ENCODE results near the gene TLCD5.

DNA sequence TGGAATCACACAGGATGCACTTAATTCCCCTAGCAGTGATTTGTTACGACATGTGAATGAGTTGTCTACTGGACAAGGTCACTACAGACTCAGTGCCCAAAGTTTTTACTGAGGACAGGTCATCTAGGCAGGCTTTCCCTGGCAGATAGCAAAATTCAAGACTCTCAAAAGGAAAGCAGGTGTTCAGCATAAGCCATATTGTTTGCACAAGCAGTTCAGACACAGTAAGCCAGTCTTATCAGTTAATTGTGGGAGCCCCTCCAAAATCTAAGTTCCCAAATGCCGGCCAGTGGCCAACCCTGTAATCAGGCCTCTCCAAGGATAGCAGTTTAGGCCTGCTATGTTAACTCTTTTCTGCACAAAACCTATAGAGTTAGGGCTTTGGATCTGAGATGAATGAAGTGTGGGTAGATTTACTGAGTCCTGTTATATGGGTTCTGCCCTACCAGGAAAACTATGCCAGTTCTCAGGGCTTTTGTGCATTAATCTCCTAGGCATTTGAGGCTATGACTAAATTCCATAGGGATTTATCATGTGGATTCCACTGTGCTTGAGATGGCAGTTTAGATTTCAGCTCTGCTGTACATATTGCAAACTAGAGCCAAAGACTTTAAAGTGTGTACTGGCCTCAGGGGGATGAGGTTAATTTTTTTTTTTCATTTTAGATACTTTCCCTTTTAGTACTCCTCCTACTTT lies 6.3 kb downstream of the TLCD5 start:
- TF ChIP-seq, protein P1, sequence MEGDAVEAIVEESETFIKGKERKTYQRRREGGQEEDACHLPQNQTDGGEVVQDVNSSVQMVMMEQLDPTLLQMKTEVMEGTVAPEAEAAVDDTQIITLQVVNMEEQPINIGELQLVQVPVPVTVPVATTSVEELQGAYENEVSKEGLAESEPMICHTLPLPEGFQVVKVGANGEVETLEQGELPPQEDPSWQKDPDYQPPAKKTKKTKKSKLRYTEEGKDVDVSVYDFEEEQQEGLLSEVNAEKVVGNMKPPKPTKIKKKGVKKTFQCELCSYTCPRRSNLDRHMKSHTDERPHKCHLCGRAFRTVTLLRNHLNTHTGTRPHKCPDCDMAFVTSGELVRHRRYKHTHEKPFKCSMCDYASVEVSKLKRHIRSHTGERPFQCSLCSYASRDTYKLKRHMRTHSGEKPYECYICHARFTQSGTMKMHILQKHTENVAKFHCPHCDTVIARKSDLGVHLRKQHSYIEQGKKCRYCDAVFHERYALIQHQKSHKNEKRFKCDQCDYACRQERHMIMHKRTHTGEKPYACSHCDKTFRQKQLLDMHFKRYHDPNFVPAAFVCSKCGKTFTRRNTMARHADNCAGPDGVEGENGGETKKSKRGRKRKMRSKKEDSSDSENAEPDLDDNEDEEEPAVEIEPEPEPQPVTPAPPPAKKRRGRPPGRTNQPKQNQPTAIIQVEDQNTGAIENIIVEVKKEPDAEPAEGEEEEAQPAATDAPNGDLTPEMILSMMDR (IDR thresholded peaks at IDR 0.05), result no peak
- no peak for TF ChIP-seq POLR2A (IDR thresholded peaks at IDR 0.05)

Data from lower leg skin (tissue), 3 donors.